HCT116 (cell line): ENCODE results near the gene CDK10. TPM values are rescaled to one million over a fixed set of nuclear protein-coding genes. Genes with fewer than 3 reads are reported as not detected.

Experiments used
- ATAC-seq: fragments of 200-7000 bp; cut with Tn5 transposase; 2 replicates; pipeline ENCODE4 v1.9.1; 2020; ENCODE audit warnings: mild to moderate bottlenecking, moderate library complexity
- BruUV-seq: library from RNA; stranded (reverse); fragments of 400-500 nt; replicated peaks from 2 replicates; lab custom pipeline; 2021; lab: Mats Ljungman, UMichigan
- CTCF ChIA-PET: fragments of 300-600 bp; sonication (Branson Sonifier 250); formaldehyde crosslinking; loops from one replicate; lab custom pipeline; 2021; ENCODE audit warnings: antibody characterized with exemption; lab: Charles Lee
- POLR2A ChIA-PET: fragments of 300-600, 350-600 bp; sonication (Branson Sonifier 250); formaldehyde crosslinking; loops from one replicate; lab custom pipeline; 2021; ENCODE audit warnings: antibody characterized with exemption; lab: Charles Lee
- RAD21 ChIA-PET, 2 experiments: fragments of 300-600 bp; sonication (Branson Sonifier 250); formaldehyde crosslinking; loops; one replicate each; lab custom pipeline; 2023; ENCODE audit warnings: low total read pairs in 2 of 2; ENCODE audit not compliant: uncharacterized antibody in 2 of 2, unreplicated experiment in 2 of 2, low non-redundant PET in 1 of 2; lab: Charles Lee
- DNase-seq: peaks from one replicate; pipeline ENCODE4 v3.0.0-alpha.2; 2010; ENCODE audit warnings: low read depth, low spot score
- H2AFZ ChIP-seq: fragments of 200-600 bp; shearing (Covaris generic), sonication (generic); 2 replicates; pipeline ENCODE4 v1.6.1; 2017; ENCODE audit warnings: low read depth, mixed run types, mixed read lengths, antibody characterized with exemption, low read length; ENCODE audit not compliant: poor library complexity, severe bottlenecking
- H3K27ac ChIP-seq: 2 replicates; pipeline ENCODE4 v1.5.1; 2012; ENCODE audit warnings: low read depth, low read length
- H3K27me3 ChIP-seq: fragments of 200-600 bp; sonication (generic); 2 replicates; pipeline ENCODE4 v1.6.1; 2016; ENCODE audit warnings: mixed run types, low read length, mixed read lengths; ENCODE audit not compliant: insufficient read depth
- H3K36me3 ChIP-seq, 2 experiments: fragments of 200-500 bp in 1 of 2; fragments of 200-600 bp in 1 of 2; sonication (Bioruptor generic) in 1 of 2; sonication (generic) in 1 of 2; 2 replicates each; pipeline versions ENCODE4 v1.5.1 to v1.6.1; 2014 to 2016; ENCODE audit warnings: low read length in 2 of 2, inconsistent platforms in 1 of 2, mixed read lengths in 1 of 2, mixed run types in 1 of 2; ENCODE audit not compliant: insufficient read depth in 2 of 2, control insufficient read depth in 1 of 2
- H3K4me1 ChIP-seq, 2 experiments: fragments of 200-600 bp in 1 of 2; sonication (generic) in 1 of 2; 2 replicates each; pipeline versions ENCODE4 v1.5.1 to v1.6.1; 2012 to 2017; ENCODE audit warnings: low read length in 2 of 2, inconsistent platforms in 1 of 2, mild to moderate bottlenecking in 1 of 2, mixed read lengths in 1 of 2, mixed run types in 1 of 2, moderate library complexity in 1 of 2; ENCODE audit not compliant: insufficient read depth in 2 of 2, control insufficient read depth in 1 of 2
- H3K4me2 ChIP-seq: fragments of 200-600 bp; sonication (generic); 2 replicates; pipeline ENCODE4 v1.6.1; 2017; ENCODE audit warnings: mixed run types, low read length, mixed read lengths
- H3K4me3 ChIP-seq, 2 experiments: fragments of 200-600 bp in 1 of 2; sonication (generic) in 1 of 2; replicated peaks in 1 of 2; 2 replicates each; pipeline ENCODE4 v1.5.1; 2011 to 2016; ENCODE audit warnings: low read length in 2 of 2, control low read depth in 1 of 2, low read depth in 1 of 2, mild to moderate bottlenecking in 1 of 2, mixed read lengths in 1 of 2, mixed run types in 1 of 2
- H3K79me2 ChIP-seq: fragments of 200-600 bp; sonication (generic); 2 replicates; pipeline ENCODE4 v1.6.1; 2017; ENCODE audit warnings: mild to moderate bottlenecking, mixed run types, low read length, moderate library complexity, mixed read lengths; ENCODE audit not compliant: insufficient read depth
- H3K9ac ChIP-seq: fragments of 200-600 bp; sonication (generic); 2 replicates; pipeline ENCODE4 v1.6.1; 2016; ENCODE audit warnings: low read length, mixed read lengths
- H3K9me2 ChIP-seq: fragments of 200-600 bp; sonication (generic), shearing (Covaris generic); 2 replicates; pipeline ENCODE4 v1.6.1; 2017; ENCODE audit warnings: mixed run types, mild to moderate bottlenecking, moderate library complexity; ENCODE audit not compliant: insufficient read depth
- H3K9me3 ChIP-seq, 2 experiments: fragments of 200-500 bp in 1 of 2; fragments of 200-600 bp in 1 of 2; sonication (Bioruptor generic) in 1 of 2; sonication (generic) in 1 of 2; 2 replicates each; pipeline ENCODE4 v1.6.1; 2014 to 2017; ENCODE audit warnings: low read length in 2 of 2, mixed read lengths in 2 of 2, inconsistent platforms in 1 of 2, low read depth in 1 of 2, mild to moderate bottlenecking in 1 of 2, mixed run types in 1 of 2, moderate library complexity in 1 of 2; ENCODE audit not compliant: control insufficient read depth in 1 of 2, insufficient read depth in 1 of 2
- H4K20me1 ChIP-seq: fragments of 200-600 bp; sonication (generic), shearing (Covaris generic); 2 replicates; pipeline ENCODE4 v1.6.1; 2017; ENCODE audit warnings: mixed run types, mild to moderate bottlenecking, moderate library complexity; ENCODE audit not compliant: insufficient read depth
- CEBPB ChIP-seq: IDR thresholded peaks from 2 replicates; pipeline ENCODE4 v1.6.1; 2012; ENCODE audit warnings: low read depth
- ELF1 ChIP-seq: IDR thresholded peaks from 2 replicates; pipeline ENCODE4 v1.6.1; 2012; ENCODE audit warnings: low read depth, borderline replicate concordance
- EZH2phosphoT487 ChIP-seq: fragments of 200-600 bp; IDR thresholded peaks from 2 replicates; pipeline ENCODE4 v1.6.1; 2018; ENCODE audit warnings: antibody characterized with exemption, borderline replicate concordance
- POLR2A ChIP-seq: IDR thresholded peaks from 2 replicates; pipeline ENCODE4 v1.7.0; 2011; ENCODE audit warnings: borderline replicate concordance; ENCODE audit not compliant: insufficient read depth, insufficient read length; ENCODE audit errors: extremely low read depth
- RAD21 ChIP-seq: IDR thresholded peaks from 2 replicates; pipeline ENCODE4 v1.6.1; 2012; ENCODE audit warnings: low read depth, mild to moderate bottlenecking
- REST ChIP-seq: IDR thresholded peaks from 2 replicates; pipeline ENCODE4 v1.6.1; 2012; ENCODE audit warnings: low read depth
- SIN3A ChIP-seq: IDR thresholded peaks from 2 replicates; pipeline ENCODE4 v1.6.1; 2012; ENCODE audit warnings: low read depth
- SP1 ChIP-seq: IDR thresholded peaks from 2 replicates; pipeline ENCODE4 v1.6.1; 2012; ENCODE audit warnings: low read depth
- TCF7L2 ChIP-seq: IDR thresholded peaks from 2 replicates; pipeline ENCODE4 v1.7.0; 2011; ENCODE audit warnings: borderline replicate concordance, inconsistent platforms; ENCODE audit not compliant: insufficient read depth, insufficient read length; ENCODE audit errors: extremely low read depth
- YY1 ChIP-seq: IDR thresholded peaks from 2 replicates; pipeline ENCODE4 v1.6.1; 2011; ENCODE audit warnings: low read length, low read depth, moderate library complexity, mild to moderate bottlenecking; ENCODE audit not compliant: insufficient replicate concordance; ENCODE audit errors: extremely low read depth
- ZBTB33 ChIP-seq: IDR thresholded peaks from 2 replicates; pipeline ENCODE4 v1.6.1; 2011; ENCODE audit warnings: mild to moderate bottlenecking, low read length, moderate library complexity; ENCODE audit not compliant: insufficient replicate concordance; ENCODE audit errors: extremely low read depth
- ZFX ChIP-seq: fragments of 450-650 bp; IDR thresholded peaks from 2 replicates; pipeline ENCODE4 v1.6.1; 2017
- intact Hi-C: fragments of 100-400 bp; cut with micrococcal nuclease; formaldehyde crosslinking; loops from 2 replicates; pipeline ENCODE4 v1.10.0; 2022
- total RNA-seq: library from RNA; stranded (reverse); gene quantifications from one replicate; pipeline ENCODE4 v1.2.1, GENCODE V29; 2021; ENCODE audit not compliant: unreplicated experiment
- TF ChIP-seq, protein P1 (sequence below): IDR thresholded peaks from 2 replicates; pipeline ENCODE4 v1.6.1; 2012
- TF ChIP-seq, protein P2 (sequence below): IDR thresholded peaks from 2 replicates; pipeline ENCODE4 v1.6.1; 2012

Gene CDK10
- total RNA-seq, 1 experiment from 2014 or later = 165 TPM

GRCh38 chr16:89708481-89708931 lies 22.0 kb downstream of the CDK10 start:
- H4K20me1 ChIP-seq = no peaks in the 10 kb centered on the region
- H3K9ac ChIP-seq = no peak overlapping the region
- ChIA-PET POLR2A (interaction anchor here (0.9 kb wide), 1 partner anchor 8 kb away, joined by 4 read pairs; no protein-coding TSS in a partner anchor), RAD21 (no interaction called here), CTCF (interaction anchor here (1.8 kb wide), 1 partner anchor 8 kb away, joined by 6 read pairs; no protein-coding TSS in a partner anchor)
- H3K36me3 ChIP-seq = peaks cover 0 to 2% of the 10 kb centered on the region in 2 experiments; a peak in 1 of 4 replicates
- DNase-seq (no peak), ATAC-seq (no peak)
- intact Hi-C loops = no loop called here
- no peak overlapping the region for H3K4me2 ChIP-seq
- peaks cover 6 to 28% of the 10 kb centered on the region in 2 experiments; a peak in 3 of 4 replicates for H3K4me1 ChIP-seq
- no peaks in the 10 kb centered on the region for H3K9me3 ChIP-seq
- no peak overlapping the region for H3K4me3 ChIP-seq
- no peaks in the 10 kb centered on the region for H3K9me2 ChIP-seq
- H2AFZ ChIP-seq = no peak overlapping the region
- TF ChIP-seq ZFX = no peak
- H3K79me2 ChIP-seq = peaks cover 19% of the 10 kb centered on the region
- H3K27ac ChIP-seq = no peak overlapping the region
- BruUV-seq = no TSS peak
- no peaks in the 10 kb centered on the region for H3K27me3 ChIP-seq

- Histone ChIP-seq H3K4me3 (no peak overlapping the region), H3K9ac (no peak overlapping the region), H3K9me2 (no peaks in the 10 kb centered on the region), H3K36me3 (peaks cover under 1 to 6% of the 10 kb centered on the region in 2 experiments; a peak in 3 of 4 replicates), H3K9me3 (no peaks in the 10 kb centered on the region), H3K79me2 (peaks cover 24% of the 10 kb centered on the region), H4K20me1 (no peaks in the 10 kb centered on the region), H3K4me1 (peaks cover 6 to 29% of the 10 kb centered on the region in 2 experiments; a peak in 3 of 4 replicates), H3K27me3 (no peaks in the 10 kb centered on the region), H2AFZ (no peak overlapping the region), H3K27ac (no peak overlapping the region), H3K4me2 (no peak overlapping the region)
- no peak for ATAC-seq
- DNase-seq = no peak
- POLR2A ChIA-PET = interaction anchor here (0.9 kb wide), 1 partner anchor 9 kb away, joined by 4 read pairs; no protein-coding TSS in a partner anchor
- RAD21 ChIA-PET = no interaction called here
- CTCF ChIA-PET = interaction anchor here (1.8 kb wide), 1 partner anchor 9 kb away, joined by 6 read pairs; no protein-coding TSS in a partner anchor
- intact Hi-C loops = no loop called here
- TF ChIP-seq YY1 (no peak), ELF1 (no peak), CEBPB (no peak), EZH2phosphoT487 (no peak), SP1 (no peak), SIN3A (no peak), ZBTB33 (no peak), REST (no peak), TCF7L2 (no peak), ZFX (no peak), RAD21 (no peak), POLR2A (no peak)
- TF ChIP-seq, protein P1, sequence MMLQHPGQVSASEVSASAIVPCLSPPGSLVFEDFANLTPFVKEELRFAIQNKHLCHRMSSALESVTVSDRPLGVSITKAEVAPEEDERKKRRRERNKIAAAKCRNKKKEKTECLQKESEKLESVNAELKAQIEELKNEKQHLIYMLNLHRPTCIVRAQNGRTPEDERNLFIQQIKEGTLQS = no peak
- TF ChIP-seq, protein P2, sequence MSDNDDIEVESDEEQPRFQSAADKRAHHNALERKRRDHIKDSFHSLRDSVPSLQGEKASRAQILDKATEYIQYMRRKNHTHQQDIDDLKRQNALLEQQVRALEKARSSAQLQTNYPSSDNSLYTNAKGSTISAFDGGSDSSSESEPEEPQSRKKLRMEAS = no peak
- BruUV-seq = no TSS peak
Measured at GRCh38 chr16:89709166-89709565, 22.7 kb downstream of the CDK10 start.
